Measurements from ENCODE around the gene KCNQ1OT1.
"Not testable (repeated sequence)": the region's sequence is repeated elsewhere in the genome, so short reads cannot be mapped to it uniquely, and the experiment has no call there.

KCNQ1OT1 gene

DNA sequence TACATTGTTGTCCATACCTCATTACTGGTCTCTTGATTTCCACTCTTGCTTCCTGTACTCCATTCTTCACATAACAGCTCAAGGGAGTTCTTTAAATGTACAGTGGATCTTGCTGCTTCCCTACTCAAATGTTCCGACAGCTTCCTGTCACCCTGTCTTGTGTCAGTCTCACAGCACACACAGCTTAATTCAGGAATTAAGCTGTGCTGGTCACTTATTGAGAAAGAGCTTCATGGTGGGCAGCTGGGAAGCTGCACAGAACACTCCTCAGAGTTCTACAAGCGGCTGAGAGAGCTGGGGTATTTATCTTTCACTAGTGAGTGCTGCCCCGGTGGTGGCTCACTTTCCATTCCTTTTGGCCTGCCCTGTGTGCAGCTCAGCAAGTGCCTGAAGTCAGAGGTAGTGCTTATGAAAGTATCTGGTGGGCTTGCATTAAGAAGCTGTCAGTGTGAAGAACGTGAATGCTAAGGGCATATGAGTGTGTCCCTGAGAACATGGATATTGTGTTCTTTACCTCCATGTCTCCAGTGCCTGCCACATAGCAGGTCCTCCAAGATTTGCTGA, 48.7 kb downstream of the KCNQ1OT1 start:
- no peaks in the 10 kb centered on the region for H3K36me3 ChIP-seq (ENCODE audit: insufficient read depth, low read length)
- no peaks in the 10 kb centered on the region for H3K4me1 ChIP-seq (ENCODE audit: insufficient read depth, low read length)
- H3K9me3 ChIP-seq (ENCODE audit: control insufficient read depth, insufficient read depth, low read length) = peaks cover 35% of the 10 kb centered on the region
- H3K9ac ChIP-seq (ENCODE audit: low read depth, low read length) = no peak overlapping the region

DNA sequence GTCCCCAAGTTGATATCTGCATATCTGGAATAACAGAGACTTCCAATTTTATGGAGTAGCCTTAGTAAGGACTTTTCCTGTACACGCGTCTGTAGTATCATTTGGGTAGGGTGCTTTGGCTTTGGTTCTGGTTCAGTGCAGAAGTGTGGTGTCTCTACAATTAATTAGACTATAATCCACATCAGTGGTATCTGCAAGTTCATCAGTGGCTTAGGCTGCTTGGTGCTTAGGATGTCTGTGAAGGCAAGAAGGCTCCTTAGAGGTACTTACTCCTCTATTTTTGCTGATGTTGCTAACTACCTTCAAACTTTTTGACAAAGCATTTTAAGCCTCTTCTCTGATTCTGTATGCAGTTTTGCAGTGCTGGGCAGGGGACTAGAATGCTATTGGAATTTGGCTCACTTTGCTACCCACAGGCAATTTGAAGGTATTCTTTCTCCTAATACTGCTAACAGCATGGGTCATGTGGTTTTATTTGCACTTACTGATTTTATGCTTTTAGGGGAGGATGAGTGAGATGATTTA, 49.4 kb downstream of the KCNQ1OT1 start:
- Histone ChIP-seq H3K9me3 (ENCODE audit: control insufficient read depth, insufficient read depth, low read length) (peaks cover 32% of the 10 kb centered on the region), H3K9ac (ENCODE audit: low read depth, low read length) (no peak overlapping the region), H3K4me1 (ENCODE audit: insufficient read depth, low read length) (no peaks in the 10 kb centered on the region), H3K36me3 (ENCODE audit: insufficient read depth, low read length) (no peaks in the 10 kb centered on the region)

GRCh38 chr11:2649848-2650247, 49.9 kb downstream of the KCNQ1OT1 start:
- Histone ChIP-seq H3K9ac (ENCODE audit: low read depth, low read length) (no peak overlapping the region), H3K4me1 (ENCODE audit: insufficient read depth, low read length) (no peaks in the 10 kb centered on the region), H3K36me3 (ENCODE audit: insufficient read depth, low read length) (no peaks in the 10 kb centered on the region), H3K9me3 (ENCODE audit: control insufficient read depth, insufficient read depth, low read length) (peaks cover 32% of the 10 kb centered on the region)

DNA sequence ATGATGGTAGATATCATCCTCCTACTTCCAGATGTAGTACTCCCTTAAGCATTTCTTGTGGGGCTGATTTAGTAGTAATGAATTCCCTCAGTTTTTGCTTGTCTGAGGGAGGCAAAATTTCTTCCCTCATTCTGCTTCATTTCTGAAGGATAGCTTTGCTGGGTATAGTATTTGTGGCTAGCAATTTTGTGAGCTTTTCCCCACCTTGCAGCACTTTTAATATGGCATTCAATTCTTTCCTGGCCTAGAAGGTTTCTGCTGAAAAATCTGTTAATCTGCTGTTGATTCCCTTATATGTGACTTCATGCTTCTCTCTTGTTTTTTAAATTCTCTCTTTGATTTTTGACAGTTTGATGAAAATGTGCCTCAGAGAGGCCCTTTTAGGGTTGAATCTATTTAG, 50.4 kb downstream of the KCNQ1OT1 start:
- no peaks in the 10 kb centered on the region for H3K36me3 ChIP-seq (ENCODE audit: insufficient read depth, low read length)
- peaks cover 34% of the 10 kb centered on the region for H3K9me3 ChIP-seq (ENCODE audit: control insufficient read depth, insufficient read depth, low read length)
- no peak overlapping the region for H3K9ac ChIP-seq (ENCODE audit: low read depth, low read length)
- H3K4me1 ChIP-seq (ENCODE audit: insufficient read depth, low read length) = no peaks in the 10 kb centered on the region

DNA sequence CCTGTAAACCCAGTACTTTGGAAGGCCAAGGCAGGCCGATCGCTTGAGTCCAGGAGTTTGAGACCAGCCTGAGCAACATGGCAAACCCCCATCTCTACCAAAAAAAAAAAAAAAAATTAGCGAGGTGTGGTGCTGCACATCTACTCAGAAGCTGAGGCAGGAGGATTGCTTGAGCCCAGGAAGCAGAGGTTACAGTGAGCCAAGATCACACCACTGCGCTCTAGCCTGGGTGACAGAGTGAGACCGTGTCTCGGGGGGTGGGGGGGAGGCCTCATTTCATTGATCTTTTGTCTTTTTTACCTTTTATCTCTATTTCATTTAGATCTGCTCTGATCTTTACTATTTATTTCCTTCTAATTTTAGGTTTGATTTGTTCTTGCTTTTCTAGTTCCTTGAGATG, 51.8 kb downstream of the KCNQ1OT1 start:
- Histone ChIP-seq H3K9me3 (ENCODE audit: control insufficient read depth, insufficient read depth, low read length) (peaks cover 45% of the 10 kb centered on the region), H3K9ac (ENCODE audit: low read depth, low read length) (no peak overlapping the region), H3K36me3 (ENCODE audit: insufficient read depth, low read length) (no peaks in the 10 kb centered on the region), H3K4me1 (ENCODE audit: insufficient read depth, low read length) (no peaks in the 10 kb centered on the region)

DNA sequence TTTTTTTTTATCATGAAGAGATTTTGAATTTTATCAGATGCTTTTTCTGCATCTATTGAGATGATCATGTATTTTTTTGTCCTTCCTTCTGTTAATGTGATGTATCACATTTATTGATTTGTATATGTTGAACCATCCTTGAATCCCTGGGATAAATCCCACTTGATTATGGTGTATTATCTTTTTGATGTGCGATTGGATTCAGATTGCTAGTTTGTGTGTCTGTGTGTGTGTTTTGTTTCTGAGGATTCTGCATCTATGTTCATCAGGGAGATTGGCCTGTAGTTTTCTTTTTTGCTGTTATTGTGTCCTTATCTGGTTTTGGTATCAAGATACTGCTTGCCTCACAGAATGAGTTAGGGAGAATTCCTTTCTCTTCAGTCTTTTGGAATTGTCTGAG, 52.6 kb downstream of the KCNQ1OT1 start:
- Histone ChIP-seq H3K9me3 (ENCODE audit: control insufficient read depth, insufficient read depth, low read length) (peaks cover 41% of the 10 kb centered on the region), H3K9ac (ENCODE audit: low read depth, low read length) (no peak overlapping the region), H3K36me3 (ENCODE audit: insufficient read depth, low read length) (no peaks in the 10 kb centered on the region), H3K4me1 (ENCODE audit: insufficient read depth, low read length) (no peaks in the 10 kb centered on the region)

DNA sequence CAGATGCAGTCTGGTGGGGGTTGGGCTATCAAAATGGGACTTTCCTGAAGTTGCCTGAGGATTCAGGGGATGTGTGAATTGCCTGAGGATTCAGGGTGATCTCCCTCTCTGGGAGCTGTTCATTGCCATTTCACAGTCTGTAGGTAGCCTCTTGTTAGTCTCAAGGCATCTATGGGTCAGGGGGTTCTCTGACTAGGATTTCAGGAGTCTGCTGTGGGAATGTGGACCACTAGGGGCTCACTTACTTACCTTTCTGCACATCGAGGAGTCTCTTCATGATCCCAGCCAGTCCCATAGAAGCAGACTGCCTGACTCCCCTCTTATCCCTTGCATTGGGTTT, 54.0 kb downstream of the KCNQ1OT1 start:
- H3K4me1 ChIP-seq (ENCODE audit: insufficient read depth, low read length) = no peaks in the 10 kb centered on the region
- no peaks in the 10 kb centered on the region for H3K36me3 ChIP-seq (ENCODE audit: insufficient read depth, low read length)
- H3K9me3 ChIP-seq (ENCODE audit: control insufficient read depth, insufficient read depth, low read length) = peaks cover 36% of the 10 kb centered on the region
- H3K9ac ChIP-seq (ENCODE audit: low read depth, low read length) = no peak overlapping the region

- H3K9ac ChIP-seq (ENCODE audit: low read depth, low read length) = no peak overlapping the region
- no peaks in the 10 kb centered on the region for H3K4me1 ChIP-seq (ENCODE audit: insufficient read depth, low read length)
- peaks cover 31% of the 10 kb centered on the region for H3K9me3 ChIP-seq (ENCODE audit: control insufficient read depth, insufficient read depth, low read length)
- no peaks in the 10 kb centered on the region for H3K36me3 ChIP-seq (ENCODE audit: insufficient read depth, low read length)
Observed at GRCh38 chr11:2644844-2645778, 54.7 kb downstream of the KCNQ1OT1 start.

DNA sequence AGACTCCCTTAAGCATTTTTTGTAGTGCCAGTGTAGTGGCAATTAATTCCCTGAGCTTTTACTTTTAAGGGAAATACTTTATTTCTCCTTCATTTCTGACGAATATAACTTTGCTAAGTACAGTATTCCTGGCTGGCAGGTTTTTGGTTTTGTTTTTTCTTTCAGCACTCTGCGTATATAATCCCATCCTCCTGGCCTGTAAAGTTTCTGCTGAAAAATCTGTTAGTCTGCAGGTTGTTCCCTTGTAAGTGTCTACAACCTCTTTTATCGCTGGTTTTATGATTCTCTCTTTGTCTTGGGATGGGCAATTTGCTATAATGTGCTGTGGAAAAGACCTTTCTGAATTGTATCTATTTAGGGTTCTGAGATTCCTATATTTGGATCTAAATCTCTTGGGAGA, 56.0 kb downstream of the KCNQ1OT1 start:
- Histone ChIP-seq H3K9me3 (ENCODE audit: control insufficient read depth, insufficient read depth, low read length) (peaks cover 20% of the 10 kb centered on the region), H3K36me3 (ENCODE audit: insufficient read depth, low read length) (no peaks in the 10 kb centered on the region)

DNA sequence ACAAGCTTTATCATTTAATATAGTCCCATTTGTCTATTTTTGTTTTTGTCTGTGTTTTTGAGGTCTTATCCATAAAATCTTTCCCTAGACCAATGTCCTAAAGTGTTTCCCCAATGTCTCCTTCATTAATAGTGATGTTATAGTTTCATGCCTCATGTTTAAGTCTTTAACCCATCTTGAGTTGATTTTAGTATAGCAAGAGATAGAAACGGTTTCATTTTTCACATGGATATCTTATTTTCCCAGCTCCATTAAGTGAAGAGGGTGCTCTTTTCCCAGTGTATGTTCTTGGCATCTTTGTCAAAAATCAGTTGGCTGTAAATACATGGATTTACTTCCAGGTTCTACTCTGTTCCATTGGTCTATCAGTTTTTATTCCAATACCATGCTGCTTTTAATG, 58.2 kb downstream of the KCNQ1OT1 start:
- Histone ChIP-seq H3K4me1 (ENCODE audit: insufficient read depth, low read length) (no peaks in the 10 kb centered on the region), H3K9me3 (ENCODE audit: control insufficient read depth, insufficient read depth, low read length) (peaks cover 20% of the 10 kb centered on the region), H3K9ac (ENCODE audit: low read depth, low read length) (no peak overlapping the region), H3K36me3 (ENCODE audit: insufficient read depth, low read length) (no peaks in the 10 kb centered on the region)

More for the DNA sequence above, 56.0 kb downstream of the KCNQ1OT1 start:
- Histone ChIP-seq H3K4me1 (ENCODE audit: insufficient read depth, low read length) (no peaks in the 10 kb centered on the region), H3K9ac (ENCODE audit: low read depth, low read length) (no peak overlapping the region)

- peaks cover 20% of the 10 kb centered on the region; the same call in 1 of the 2 replicates for H3K9me3 ChIP-seq (ENCODE audit: control insufficient read depth, insufficient read depth, low read length)
Observed at GRCh38 chr11:2639763-2640162, 60.0 kb downstream of the KCNQ1OT1 start.

GRCh38 chr11:2631161-2631560, 68.6 kb downstream of the KCNQ1OT1 start:
- Histone ChIP-seq H3K36me3 (ENCODE audit: insufficient read depth, low read length) (no peaks in the 10 kb centered on the region), H3K9ac (ENCODE audit: low read depth, low read length) (no peak overlapping the region), H3K4me1 (ENCODE audit: insufficient read depth, low read length) (no peaks in the 10 kb centered on the region), H3K9me3 (ENCODE audit: control insufficient read depth, insufficient read depth, low read length) (peaks cover 8% of the 10 kb centered on the region)

More at GRCh38 chr11:2639763-2640162, 60.0 kb downstream of the KCNQ1OT1 start:
- not testable (repeated sequence) for H3K36me3 ChIP-seq (ENCODE audit: insufficient read depth, low read length); H3K4me1 ChIP-seq (ENCODE audit: insufficient read depth, low read length); H3K9ac ChIP-seq (ENCODE audit: low read depth, low read length)

- no peak overlapping the region for H3K9ac ChIP-seq (ENCODE audit: low read depth, low read length)
Observed at GRCh38 chr11:2630679-2631078, 69.1 kb downstream of the KCNQ1OT1 start.

DNA sequence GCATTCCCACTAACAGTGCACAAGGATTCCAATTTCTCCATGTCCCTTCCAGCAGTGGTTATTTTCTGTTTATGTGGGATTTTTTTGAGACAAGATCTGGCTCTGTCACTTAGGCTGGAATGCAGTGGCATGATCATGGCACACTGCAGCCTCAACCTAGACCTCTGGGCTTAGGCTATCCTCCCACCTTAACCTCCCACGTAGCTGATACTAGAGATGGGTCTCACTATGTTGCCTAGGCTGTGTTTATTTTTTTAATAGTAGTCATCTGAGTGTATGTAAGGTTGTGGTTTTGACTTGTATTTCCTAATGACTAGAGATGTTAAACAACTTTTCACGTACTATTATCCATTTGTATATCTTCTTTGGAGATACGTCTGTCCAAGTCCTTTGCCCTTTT, 74.6 kb downstream of the KCNQ1OT1 start:
- Histone ChIP-seq H3K9me3 (ENCODE audit: control insufficient read depth, insufficient read depth, low read length) (no peaks in the 10 kb centered on the region; the same call in 1 of the 2 replicates), H3K4me1 (ENCODE audit: insufficient read depth, low read length) (no peaks in the 10 kb centered on the region), H3K9ac (ENCODE audit: low read depth, low read length) (no peak overlapping the region), H3K36me3 (ENCODE audit: insufficient read depth, low read length) (no peaks in the 10 kb centered on the region)

More at GRCh38 chr11:2630679-2631078, 69.1 kb downstream of the KCNQ1OT1 start:
- no peaks in the 10 kb centered on the region for H3K36me3 ChIP-seq (ENCODE audit: insufficient read depth, low read length)
- peaks cover 8% of the 10 kb centered on the region for H3K9me3 ChIP-seq (ENCODE audit: control insufficient read depth, insufficient read depth, low read length)
- no peaks in the 10 kb centered on the region for H3K4me1 ChIP-seq (ENCODE audit: insufficient read depth, low read length)

- no peak overlapping the region for H3K9ac ChIP-seq (ENCODE audit: low read depth, low read length)
- H3K36me3 ChIP-seq (ENCODE audit: insufficient read depth, low read length) = no peaks in the 10 kb centered on the region; the same call in 1 of the 2 replicates
- H3K9me3 ChIP-seq (ENCODE audit: control insufficient read depth, insufficient read depth, low read length) = peaks cover 3% of the 10 kb centered on the region; the same call in 1 of the 2 replicates
- no peaks in the 10 kb centered on the region for H3K4me1 ChIP-seq (ENCODE audit: insufficient read depth, low read length)
Observed at GRCh38 chr11:2621894-2622293, 77.9 kb downstream of the KCNQ1OT1 start.

Data from ES-I3 (cell line).